ENCODE results near the gene ZNF770.
"Not testable (repeated sequence)": the region's sequence is repeated elsewhere in the genome, so short reads cannot be mapped to it uniquely, and the experiment has no call there.

Gene ZNF770

DNA sequence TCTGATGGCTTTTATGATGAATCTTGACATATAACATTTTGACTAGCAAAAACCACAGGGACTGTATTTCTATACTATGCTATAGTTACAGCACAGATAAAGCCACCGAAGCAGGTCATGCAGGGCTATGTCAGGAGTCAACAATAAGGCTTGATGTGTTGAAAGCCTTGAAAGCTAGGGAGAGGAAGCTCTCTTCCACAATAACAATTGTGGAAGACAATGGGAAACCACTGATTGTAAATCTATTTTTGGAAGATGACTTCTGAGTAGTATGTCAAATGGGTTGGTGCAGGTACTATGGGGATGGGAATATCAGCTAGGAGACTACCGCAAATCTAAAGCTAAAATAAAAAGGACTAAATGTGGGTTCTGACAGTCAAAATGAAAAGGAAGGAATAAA is 14.6 kb downstream of the ZNF770 start:
- no peak for DNase-seq (ENCODE audit: low read depth in 2 of 2)

DNA sequence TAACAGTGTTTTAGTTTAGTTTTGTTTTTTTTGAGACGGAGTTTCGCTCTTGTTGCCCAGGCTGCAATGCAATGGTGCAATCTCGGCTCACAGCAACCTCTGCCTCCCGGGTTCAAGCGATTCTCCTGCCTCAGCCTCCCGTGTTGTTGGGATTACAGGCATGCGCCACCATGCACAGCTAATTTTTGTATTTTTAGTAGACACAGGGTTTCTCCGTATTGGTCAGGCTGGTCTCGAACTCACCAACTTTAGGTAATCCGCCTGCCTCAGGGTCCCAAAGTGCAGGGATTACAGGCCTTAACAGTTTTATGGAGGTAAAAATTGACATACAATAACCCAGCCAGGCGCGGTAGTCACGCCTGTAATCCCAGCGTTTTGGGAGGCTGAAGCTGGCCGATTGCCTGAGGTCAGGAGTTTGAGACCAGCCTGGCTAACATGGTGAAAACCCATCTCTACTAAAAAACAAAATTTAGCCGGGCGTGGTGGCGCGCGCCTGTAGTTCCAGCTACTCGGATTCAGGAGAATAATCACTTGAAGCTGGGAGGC is 17.9 kb downstream of the ZNF770 start:
- not testable (repeated sequence) for DNase-seq (ENCODE audit: low read depth in 2 of 2)

DNA sequence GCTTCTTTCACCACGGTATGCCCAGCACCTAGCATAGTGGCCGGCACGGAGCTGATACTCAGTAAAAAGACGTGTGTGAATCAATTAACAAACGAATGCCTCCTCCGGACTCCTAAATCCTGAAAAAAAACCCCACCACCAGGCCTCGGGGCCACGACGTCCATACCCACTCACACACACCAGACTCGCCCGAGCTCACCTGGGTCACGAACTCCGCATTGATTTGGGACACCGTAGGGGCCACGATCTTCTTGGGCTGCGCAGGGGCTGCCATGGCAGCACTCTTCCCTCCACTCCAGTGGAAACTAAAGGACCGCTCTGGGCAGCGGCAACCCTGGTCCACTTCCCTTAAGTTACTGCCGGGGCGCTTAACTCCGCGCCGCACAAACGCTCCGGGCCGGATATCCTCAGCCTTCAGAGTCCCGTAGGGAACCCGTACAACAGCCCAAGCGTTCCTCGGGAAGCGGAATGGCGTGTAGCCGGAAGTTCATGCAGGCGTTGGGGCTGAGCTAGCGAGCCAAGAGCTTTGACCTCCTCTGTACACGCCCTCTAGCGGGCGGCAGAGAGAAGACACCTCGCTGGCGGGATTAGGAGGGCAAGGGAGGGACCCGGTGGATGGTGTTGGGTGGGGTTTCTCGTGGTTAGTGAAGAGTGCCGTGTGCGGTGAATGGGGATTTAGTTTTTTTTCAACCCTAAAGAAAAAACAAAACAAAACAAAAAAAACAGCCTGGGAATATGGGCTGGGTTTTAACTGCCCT is 18.6 kb downstream of the ZNF770 start, which contains the start of gene AQR:
TSS of gene AQR (minus strand) at position 403 of the 758 bp plus-strand sequence. CDS start at position 274, 129 bp downstream.
- peak; percentile 79 to 84 for DNase-seq (ENCODE audit: low read depth in 2 of 2)

DNA sequence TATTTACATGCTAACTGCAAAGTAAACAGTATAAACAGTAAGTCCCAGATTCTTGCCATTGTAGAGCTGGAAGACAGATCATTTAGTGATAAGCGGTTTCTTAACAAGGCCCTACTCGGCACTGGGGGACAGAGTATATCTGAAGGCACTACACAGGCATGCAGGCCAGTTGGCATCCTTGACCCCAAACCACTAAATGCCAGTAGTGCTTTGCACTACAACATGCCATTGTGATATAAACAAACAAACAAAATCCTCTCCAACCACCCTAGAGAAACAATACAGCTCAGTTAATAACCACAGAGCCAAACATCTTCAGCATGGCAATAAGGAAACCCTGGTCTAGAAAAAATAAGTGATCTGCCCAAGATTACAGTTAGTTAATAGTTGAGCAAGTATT is 23.8 kb downstream of the ZNF770 start:
- no peak for DNase-seq (ENCODE audit: low read depth in 2 of 2)

DNA sequence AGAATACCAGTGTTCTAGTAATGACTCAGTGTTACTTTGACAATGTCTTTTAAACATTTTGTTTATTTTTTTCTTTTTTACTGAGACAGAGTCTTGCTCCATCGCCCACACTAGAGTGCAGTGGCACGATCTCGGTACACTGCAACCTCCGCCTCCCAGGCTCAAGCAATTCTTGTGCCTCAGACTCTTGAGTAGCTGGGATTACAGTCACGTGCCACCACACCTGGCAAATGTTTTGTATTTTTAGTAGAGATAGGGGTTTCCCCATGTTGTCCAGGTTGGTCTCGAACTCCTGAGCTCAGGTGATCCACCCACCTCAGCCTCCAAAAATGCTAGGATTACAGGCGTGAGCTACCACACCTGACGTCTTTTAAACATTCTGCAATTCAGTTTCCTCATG is 34.2 kb downstream of the ZNF770 start:
- no peak for DNase-seq (ENCODE audit: low read depth in 2 of 2)

DNA sequence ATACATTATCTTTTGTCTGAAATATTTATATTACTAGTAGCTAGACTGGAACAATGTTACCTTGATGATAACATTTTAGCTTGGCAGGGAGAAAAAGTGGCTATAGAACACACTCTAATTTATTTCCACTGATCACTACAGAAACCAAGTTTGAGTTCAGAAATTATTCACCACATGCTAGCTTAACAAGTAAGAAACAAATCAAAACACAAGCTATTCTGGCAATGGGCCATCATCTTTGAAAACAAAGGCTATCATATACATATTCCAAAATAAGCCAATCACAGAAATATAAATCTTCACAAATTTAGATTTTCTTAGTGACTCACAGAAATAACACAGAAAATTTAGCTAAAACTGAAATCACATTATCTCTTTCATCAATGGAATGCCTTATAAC is 35.6 kb downstream of the ZNF770 start:
- DNase-seq (ENCODE audit: low read depth in 2 of 2), result no peak

DNA sequence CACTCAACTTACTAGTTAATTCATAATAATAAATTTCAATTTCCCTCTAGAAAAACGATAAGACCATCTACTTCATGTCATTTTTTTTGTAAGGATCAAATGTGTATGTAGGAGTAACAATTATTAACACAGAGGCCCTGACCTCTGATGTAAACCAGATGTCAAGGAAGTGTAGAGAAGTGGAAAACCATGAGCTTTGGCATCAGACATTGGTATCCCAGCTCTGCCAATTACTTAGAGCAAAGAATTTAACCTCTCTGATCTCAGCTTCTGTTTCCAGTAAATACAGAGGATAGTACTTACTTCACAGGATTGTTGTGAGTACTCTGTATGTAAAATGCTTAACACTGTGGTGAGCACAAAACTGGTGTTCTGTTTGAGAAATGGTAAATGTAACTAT is 36.1 kb downstream of the ZNF770 start:
- no peak for DNase-seq (ENCODE audit: low read depth in 2 of 2)

DNA sequence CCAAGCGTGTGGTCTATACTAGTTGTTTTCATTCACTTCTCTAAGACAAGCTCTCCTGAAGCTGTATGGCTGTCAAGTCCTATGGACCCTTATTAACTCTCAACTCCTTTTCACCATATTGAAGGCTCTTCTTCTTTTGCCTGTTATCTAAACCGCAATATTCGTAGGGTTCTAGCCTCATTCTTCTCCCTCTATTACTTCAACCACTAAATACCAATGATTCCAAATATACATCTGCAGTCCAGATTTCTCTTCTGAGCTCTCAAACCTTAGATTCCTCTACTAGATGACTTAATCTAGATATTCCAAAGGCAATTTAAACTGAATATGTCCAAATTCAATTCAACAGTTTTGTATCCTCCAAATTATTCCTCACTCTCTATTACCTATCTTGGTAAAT is 43.2 kb downstream of the ZNF770 start:
- no peak for DNase-seq (ENCODE audit: low read depth in 2 of 2)

DNA sequence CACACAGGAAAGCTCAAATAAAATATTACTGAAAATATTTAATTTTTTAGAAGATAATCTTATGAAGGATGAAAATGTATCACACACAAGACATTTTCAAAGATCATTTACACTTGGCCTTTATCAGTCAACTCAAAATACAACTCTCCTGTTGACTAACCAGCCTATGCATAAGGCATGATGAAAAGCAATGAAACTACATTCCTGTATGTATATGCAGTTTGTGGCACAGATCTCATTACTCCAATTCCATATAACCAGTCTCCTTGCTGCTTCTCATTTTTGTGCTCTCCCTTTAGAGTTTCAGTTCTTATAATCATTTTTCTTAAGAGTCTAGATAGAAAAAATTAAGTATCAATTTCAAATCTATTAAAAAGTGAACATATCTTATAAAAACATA is 44.4 kb downstream of the ZNF770 start:
- DNase-seq (ENCODE audit: low read depth in 2 of 2), result no peak

DNA sequence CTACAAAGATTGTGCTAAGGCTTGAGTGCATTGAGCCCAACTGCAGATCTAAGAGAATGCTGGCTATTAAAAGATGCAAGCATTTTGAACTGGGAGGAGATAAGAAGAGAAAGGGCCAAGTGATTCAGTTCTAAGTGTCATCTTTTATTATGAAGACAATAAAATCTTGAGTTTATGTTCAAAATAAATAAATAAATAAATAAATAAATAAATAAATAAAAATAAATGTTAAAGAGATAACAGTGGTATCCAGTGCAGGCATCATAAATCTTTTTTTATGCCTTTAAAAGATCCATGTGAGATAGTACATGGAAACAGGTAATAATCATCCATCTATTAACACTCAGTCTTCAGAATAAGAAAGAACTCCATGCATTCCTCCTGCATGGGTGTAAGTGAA is 44.8 kb downstream of the ZNF770 start:
- not testable (repeated sequence) for DNase-seq (ENCODE audit: low read depth in 2 of 2)

DNA sequence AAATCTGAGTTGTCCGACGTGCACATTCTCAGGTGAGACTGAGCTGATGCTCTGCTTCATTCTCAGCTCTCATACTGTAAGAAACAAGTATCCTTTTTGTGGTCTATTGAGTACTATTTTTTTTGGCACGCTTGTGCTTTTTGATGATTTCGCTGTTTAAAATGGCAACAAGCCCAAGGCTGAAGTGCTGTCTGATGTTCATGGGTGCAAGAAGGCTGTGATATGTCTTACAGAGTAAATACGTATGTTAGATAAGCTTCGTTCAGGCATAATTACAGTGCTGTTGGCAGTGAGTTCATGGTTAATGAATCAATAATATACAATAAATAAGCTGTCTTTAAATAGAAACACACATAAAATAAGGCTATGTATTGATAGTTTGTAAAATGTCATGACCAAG is 45.7 kb downstream of the ZNF770 start:
- DNase-seq (ENCODE audit: low read depth in 2 of 2), result no peak

DNA sequence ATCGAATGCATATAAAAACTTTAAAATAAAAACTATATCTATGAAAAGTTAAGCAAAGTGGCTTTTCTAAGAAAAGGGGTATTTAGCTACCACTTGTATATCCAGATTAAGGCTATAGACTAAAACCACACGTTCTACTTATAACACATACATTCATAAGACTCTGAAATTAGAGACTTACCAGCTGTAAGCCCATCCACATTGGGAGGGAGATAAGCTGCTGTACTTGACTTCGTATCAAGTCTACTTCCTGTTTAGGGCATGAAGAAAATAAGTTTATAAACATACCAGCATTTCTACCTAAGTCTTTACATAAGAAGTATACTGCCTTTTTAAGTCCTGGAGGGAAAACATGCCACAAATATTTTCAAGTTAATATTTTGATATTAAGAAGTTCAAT is 46.3 kb downstream of the ZNF770 start:
- no peak for DNase-seq (ENCODE audit: low read depth in 2 of 2)

DNA sequence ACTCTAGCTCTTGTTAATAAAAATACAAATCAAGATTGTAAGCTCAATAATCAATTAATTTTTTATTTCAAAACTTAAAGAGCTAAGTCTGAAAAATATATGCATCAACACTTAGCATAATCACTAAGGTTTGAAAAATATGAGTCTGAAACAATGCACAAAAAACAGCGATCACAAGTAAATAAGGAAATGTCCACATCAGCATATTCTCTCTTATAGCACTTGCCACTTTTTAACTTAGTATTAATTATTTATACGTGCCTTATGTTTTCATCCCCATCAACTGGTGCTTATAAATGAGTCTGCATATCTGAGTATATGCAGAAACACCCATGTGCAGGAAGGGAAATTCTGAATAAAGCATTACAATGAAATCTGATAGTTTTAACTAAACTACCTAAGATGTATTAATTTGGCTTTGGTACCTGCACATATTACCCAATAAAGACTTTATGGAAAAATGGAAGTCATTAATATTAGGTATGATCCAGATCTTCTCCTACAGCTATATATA is 46.8 kb downstream of the ZNF770 start:
- DNase-seq (ENCODE audit: low read depth in 2 of 2), result no peak

DNA sequence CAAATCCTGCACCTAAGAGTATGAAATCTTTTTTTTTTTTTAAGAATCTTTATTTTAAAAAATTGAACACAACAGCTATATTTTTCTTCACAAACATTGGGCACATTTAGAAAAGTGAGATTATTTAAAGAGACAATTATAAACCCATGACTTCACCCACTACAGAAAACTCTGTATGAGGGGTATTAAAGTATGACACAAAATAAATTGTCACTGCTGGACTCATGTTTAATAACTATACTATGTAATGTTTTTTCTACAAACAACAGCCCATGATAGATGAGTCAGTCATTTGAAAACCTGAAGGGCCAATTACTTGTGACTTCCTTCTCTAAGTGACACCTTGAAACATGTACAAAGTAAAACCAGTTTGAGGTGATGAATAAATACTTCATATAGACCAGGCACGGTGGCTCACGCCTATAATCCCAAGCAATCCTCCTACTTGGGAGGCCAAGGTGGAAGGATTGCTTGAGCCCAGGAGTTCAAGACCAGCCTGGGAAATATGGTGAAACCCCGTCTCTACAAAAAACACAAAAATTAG is 54.6 kb downstream of the ZNF770 start:
- DNase-seq (ENCODE audit: low read depth in 2 of 2), result no peak

DNA sequence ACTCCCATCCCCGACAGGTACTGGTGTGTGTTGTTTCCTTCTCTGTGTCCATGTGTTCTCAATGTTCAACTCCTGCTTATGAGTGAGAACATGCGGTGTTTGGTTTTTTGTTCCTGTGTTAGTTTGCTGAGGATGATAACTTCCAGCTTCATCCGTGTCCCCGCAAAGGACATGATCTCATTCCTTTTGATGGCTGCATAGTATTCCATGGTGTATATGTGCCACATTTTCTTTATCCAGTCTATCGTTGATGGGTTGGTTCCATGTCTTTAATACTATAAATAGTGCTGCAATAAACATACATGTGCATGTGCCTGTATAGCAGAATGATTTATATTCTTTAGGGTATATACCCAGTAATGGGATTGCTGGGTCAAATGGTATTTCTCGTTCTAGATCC is 59.7 kb downstream of the ZNF770 start:
- DNase-seq (ENCODE audit: low read depth in 2 of 2), result not testable (repeated sequence)
